SIG-M5 treated with dmso at 0.1 percent for 504 hours (cell line): ENCODE measurements around the gene FAM83F.
A peak's percentile ranks its signal among the peaks of the same experiment; 100 is the strongest.

Experiments used
- DNase-seq: peaks from one replicate; lab custom pipeline; 2025; ENCODE audit not compliant: unreplicated experiment; lab: John Stamatoyannopoulos, UW

The FAM83F gene

GRCh38 chr22:40033586-40034380, 39.0 kb downstream of the FAM83F start:
- no peak for DNase-seq

GRCh38 chr22:40035351-40035750, 40.6 kb downstream of the FAM83F start:
- no peak for DNase-seq

DNA sequence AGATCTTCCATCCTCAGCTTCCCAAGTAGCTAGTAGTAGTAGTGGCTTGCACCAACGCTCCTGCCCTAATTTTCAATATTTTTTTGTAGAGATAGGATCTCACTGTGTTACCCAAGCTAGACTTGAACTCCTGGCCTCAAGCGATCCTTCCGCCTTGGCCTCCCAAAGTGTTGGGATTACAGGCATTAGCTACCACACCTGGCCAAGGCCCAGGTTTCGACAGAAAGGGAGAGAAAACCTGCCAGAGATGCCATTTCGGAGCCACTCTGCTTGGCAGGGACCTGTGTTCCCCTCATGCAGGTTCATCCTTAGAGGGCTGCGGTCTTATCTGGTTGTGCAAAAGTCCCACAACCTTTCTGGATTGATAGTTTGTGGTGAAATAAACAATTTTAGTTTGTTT, 41.4 kb downstream of the FAM83F start:
- no peak for DNase-seq

DNA sequence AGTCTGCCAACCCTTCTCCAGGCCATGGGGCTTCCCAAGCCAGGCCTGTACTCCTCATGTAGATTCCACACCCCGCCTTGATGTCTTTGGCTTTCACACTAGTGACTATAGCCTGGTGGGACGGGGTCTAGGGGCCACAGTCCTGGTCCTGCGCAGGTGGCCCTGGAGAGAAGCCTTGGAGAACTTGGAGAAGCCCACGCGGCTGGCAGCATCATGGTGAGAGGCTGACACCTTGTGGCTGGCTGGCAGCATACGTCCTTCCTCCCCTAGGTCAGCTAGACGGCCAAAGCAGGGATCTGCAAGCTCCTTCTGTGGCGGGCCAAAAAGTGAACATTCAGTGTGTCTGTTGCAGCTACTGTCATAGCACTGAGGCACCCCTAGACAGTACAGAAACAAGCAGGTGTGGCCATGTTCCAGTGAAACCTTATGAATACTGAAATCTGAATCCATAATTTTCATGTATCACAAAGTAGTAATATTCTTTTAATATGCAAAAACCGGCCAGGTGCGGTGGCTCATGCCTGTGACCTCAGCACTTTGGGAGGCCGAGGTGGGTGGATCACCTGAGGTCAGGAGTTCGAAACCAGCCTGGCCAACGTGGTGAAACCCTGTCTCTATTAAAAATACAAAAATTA, 42.0 kb downstream of the FAM83F start:
- DNase-seq, result peak; percentile 65

DNA sequence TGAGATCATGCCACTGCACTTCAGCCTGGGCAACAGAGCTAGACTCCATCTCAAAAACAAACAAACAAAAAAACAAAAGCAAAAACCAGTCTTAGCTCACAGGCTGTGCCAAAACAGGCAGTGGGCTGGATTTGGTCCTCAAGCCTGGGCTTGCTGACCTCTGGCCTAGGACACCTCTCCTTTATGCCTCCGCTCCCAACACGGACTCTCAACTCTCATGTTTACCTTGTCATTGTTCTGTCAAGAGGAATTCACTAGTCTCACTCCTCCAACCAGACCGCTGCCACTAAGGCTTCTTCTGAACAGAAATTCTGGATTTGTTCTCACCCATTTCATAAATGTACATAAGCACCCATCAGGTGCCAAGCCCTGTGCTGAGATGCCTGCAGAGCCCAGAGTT, 42.6 kb downstream of the FAM83F start:
- no peak for DNase-seq

DNA sequence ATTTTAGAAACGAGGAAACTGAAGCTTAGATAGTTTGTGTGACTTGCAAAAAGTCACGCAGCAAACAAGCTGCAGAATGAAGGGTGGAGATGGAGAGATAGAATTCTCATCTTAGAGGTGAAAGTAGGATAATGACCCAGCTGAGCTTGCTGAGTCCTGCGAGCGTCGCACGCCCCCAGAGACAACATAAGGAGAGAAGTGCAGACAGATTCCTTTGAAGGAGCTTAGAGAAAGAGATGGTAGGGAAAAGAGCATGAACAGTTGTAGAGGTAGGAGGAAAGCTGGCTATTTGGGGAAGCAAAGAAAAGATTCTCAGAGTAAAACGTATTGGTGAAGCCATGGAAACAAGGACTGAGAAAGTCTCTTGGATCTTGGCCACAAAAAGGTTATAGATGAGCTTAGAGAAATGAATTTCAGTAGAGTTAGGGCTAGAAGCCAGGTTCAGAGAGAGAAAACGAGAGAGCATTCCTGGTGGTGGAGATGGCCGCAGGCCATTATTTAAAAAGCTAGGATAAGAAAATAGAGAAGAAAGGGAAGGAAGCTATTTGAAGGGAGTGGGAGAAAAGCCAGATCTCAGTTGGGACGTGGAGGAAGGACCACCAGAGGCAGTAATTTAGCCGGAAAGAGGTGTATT, 44.8 kb downstream of the FAM83F start:
- DNase-seq, result no peak

DNA sequence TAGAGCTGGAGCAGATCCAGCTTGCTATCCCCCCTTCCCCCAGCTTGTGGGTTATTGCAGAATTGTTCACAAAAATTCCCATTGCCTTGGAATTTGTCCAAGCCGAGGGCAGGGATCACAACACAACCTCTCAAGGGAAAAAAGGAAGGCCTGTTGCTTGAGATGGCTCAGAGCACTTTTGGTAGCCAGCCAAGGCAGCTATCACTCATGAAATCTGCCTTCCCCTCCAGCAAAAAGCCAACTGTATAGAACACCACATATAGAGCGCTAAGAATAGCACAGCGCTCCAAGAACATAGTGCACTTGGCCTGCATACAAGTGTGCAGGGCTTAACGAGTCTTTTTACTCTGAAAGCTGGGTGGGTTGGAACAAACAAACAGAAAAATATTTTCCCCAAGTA, 46.2 kb downstream of the FAM83F start:
- DNase-seq, result no peak

- no peak for DNase-seq
Measured at GRCh38 chr22:40041366-40042137, 46.8 kb downstream of the FAM83F start.

DNA sequence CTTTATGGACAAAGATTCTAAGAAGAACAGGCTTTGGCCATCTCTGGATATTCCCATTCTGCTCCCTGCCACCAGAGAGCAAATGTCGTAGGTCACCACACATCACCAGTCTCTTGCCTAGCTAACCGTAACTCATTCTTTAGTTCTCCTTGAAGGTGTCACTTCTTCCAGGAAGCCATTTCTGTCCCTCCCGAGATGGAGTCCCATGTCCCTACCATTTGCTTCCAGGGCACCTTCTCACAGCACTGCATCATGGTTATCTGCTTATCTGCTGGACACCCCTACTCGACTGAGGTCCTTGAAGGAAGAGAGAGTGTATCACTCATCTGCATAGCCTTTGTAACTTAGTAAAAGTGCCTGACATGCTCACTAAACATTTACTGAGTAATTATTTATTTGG, 47.6 kb downstream of the FAM83F start:
- DNase-seq, result no peak

DNA sequence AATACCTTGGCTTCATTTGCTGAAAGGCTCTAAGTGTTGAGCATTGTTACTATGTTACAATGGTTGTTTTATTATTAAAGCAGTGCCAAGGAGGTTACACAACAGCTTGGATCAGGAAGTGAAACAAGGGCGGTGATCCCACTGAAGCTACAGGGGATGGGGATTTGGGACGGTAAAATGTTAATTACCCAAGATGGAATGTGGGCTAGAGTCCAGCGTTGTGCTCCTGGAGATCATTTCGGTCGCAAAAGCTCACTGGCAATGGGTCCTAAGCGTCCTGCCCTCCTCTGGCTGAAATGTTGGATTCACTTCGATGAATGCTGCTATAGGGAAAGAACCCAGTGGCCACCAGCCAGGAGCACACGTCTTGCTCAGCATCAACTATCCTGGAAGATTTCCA, 48.3 kb downstream of the FAM83F start:
- peak; percentile 50 for DNase-seq

- DNase-seq, result no peak
Measured at GRCh38 chr22:40043793-40044101, 49.0 kb downstream of the FAM83F start.

DNA sequence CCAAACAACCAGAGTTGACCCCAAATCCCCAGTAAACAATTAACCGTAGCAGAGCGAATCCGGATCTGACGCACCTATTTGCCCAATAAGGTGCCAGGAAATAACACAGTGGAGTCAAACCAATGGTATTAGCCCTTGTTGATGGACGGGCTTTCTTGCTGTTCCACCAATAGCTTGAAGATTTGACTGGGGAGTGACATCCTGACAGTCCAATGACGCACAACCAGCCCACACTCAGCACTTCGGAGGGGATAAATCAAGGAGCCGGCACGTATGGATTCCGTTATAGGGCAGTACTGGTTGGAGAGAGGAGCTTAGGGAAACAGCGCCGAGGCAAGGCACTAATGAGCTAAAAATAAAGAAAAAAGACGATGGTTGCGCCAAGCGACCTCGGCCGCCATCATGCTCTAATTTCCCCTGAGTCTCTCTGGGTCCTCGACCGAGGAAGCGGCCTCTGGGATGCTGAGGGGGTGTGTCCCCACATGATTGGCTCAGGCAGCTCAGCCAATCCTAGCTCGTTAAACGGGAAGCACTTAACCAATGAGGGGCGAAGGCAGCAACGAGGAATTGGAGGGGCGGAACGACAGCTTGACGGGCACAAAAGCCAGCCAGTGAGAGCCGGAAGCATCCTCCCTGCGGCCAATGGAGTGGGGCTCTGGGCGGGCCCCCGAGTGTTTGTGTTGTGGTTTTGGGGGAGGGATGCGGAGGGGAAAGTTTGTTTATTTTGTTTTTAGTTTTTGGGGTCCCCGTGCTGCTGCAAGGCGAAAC, 49.5 kb downstream of the FAM83F start:
- peak; percentile 98 for DNase-seq

DNA sequence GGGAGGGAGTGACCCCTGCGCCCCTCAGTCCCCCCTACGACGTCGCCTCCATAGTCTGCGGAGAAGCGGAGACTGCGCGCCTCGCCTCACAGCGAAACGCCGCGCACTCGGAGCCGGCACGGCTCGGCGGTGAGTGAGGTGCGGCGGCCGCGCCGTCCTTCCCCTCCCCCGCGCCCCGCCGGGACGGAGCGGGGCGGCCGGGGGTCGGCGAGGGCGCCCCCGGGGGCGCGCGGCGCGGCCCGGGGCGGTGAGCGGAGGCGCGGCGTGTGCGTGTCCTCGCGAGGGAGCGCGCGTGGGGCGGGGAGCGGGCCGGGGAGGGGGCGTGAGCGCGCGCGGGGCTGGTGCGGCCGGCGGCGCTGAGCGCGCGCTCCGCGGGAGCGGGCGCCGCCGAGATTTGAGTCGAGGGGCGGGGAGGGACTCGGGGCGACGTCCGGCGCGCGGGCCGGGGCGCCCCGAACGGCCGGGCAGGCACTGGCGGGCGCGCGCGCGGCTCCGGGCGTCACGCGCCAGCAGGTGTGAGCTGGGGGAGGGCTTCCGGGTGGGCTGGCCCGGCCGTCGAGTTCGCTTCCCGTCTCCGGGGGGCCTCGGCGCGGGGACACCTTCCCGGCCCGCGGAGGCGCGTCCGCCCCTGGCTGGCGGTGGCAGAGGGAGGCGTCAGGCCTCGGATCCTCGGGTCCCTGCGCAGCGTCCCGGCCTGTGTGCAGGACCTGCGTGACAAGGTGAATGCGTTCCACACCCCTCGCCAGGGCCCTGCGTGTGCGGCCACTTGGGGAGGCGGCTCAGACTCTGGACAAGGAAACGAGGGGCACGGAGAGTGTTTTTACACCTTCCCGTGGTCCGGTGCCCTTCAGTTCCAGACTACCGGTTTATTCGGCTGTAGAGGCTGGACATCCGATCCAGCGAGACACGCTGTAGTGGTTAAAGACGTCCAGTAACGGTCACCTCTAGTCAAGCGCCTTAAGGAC, 50.4 kb downstream of the FAM83F start:
- peak; percentile 19 for DNase-seq

DNA sequence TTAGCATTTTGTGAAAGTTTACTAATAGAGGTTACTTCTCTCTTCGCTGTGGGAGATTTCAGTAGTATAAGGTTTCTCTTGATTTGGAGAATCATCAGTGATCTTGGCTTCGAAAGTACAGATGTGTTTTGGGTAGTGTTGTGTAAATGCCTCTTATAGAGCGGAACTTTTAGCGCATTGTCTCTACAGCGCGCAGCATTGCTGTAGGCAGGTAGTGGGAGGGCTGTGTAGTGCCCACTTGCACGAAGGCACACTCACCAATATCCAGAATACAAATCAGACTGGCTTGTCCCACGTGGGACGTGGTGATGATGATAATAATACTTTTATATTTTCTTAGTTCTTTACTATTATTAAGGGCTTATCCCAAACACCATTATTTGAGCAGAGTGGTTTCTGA, 51.4 kb downstream of the FAM83F start:
- DNase-seq, result no peak

DNA sequence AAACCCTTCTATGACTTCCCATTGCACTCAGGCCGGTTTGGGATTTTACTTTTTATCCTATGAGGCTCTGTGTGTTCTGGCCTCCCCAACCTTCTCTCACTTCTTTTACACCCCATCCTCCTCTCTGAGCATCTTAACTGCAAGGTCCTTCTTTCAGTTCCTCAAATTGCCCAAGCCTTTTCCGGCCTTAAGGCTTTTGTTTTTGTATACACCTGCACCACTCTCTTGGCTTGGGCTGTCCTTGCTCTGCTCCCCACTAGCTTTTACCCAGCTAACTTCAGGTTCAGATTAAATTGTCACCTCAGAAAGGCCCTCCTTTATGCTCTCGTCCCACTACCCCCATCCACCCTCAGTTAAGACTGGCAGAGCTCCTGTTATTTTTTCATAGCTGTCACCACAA, 55.5 kb downstream of the FAM83F start:
- peak; percentile 64 for DNase-seq

DNA sequence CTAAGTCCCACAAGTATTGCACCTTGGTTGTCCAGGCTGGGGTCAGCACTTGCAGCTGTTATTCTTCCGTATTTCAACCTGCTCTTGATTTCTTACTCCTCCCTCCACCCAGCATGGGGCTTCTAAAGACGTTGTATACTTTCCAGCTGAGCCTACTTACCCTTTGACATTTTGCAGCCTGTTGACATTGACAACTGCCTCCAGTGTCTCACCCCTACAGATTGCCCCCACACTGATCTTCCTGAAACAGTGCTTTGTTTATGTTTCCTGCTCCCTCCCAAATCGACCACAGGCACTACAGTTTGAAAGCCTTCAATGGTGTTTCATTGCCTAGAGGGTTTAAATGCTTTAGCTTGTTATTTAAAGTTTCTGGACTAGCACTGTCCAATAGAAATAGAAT, 56.6 kb downstream of the FAM83F start:
- DNase-seq, result no peak

GRCh38 chr22:40053460-40053859, 58.7 kb downstream of the FAM83F start:
- no peak for DNase-seq

DNA sequence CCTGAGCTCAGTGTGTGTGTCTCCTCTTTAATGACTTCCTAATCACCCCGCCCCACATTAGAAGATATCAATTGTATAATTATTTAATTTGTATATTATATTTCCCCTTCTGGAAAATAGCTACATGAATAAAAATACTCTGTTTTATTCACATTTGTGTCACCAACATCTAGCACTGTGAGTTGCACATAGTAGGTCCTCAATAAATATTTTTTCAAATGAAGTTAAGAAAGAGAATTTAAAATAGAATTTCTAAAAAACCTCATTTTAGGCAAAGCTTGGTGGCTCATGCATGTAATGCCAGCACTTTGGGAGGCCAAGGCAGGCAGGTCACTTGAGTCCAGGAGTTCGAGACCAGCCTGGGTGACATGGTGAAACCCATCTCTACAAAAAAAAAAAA, 59.7 kb downstream of the FAM83F start:
- DNase-seq, result no peak

DNA sequence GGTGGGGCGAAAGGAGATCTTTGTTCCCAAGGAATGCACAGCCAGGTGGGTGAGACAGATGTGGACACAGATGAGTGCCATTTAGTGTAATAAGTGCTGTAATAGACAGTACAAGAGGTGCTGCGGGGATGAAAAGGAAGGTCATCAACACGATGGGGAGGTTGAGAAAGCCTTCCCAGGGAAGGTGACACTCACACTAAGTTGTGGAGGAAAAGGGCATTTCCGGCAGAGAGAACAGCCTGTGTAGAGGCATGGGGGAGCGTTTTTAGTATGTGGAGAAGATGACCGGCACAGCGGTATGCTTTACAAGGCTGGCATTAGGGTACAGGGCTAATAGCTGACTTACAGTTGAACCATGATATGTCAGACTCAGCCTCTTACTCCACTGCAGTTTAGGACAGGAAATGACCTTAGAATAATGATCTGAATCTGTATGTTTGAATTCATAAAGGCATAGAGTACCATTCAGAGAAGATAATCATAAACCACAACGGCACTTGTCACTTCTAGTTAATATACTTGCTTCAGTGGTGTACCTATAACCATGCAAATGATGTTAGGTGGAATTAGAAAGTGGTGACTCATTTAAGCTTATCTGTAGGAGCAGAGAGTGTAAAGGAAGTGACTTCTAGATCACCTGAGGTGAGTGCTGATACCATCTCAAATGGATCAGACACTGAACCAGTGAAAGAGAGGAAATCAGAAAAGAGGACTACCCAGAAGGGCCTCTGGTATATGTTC, 60.6 kb downstream of the FAM83F start:
- DNase-seq, result no peak
